Muscle layer of colon (tissue), 2 donors: Measurements from ENCODE around the gene PRKCD.

Experiments
- H3K27ac ChIP-seq: one replicate; pipeline ENCODE4 v1.7.0; 2013; ENCODE audit warnings: low read depth, mild to moderate bottlenecking, low read length, moderate library complexity
- H3K27me3 ChIP-seq, 2 donors: one replicate each; pipeline ENCODE4 v1.7.0; 2013; ENCODE audit warnings: low read length in 2 of 2, mild to moderate bottlenecking in 2 of 2; ENCODE audit not compliant: insufficient read depth in 2 of 2, control insufficient read depth in 1 of 2
- H3K36me3 ChIP-seq: one replicate; pipeline ENCODE4 v1.7.0; 2013; ENCODE audit warnings: mild to moderate bottlenecking, low read length; ENCODE audit not compliant: insufficient read depth
- H3K4me1 ChIP-seq: one replicate; pipeline ENCODE4 v1.7.0; 2013; ENCODE audit warnings: mild to moderate bottlenecking, low read length; ENCODE audit not compliant: insufficient read depth
- H3K4me3 ChIP-seq, 2 donors: one replicate each; pipeline ENCODE4 v1.7.0; 2013; ENCODE audit warnings: low read length in 2 of 2, low read depth in 1 of 2, mild to moderate bottlenecking in 1 of 2, moderate library complexity in 1 of 2
- H3K9ac ChIP-seq: one replicate; pipeline ENCODE4 v1.7.0; 2013; ENCODE audit warnings: low read length
- H3K9me3 ChIP-seq: one replicate; pipeline ENCODE4 v1.7.0; 2013; ENCODE audit warnings: mild to moderate bottlenecking, low read length
- donor health status: abdominal sarcoma.
- donor health status: Adenocarcinoma of cecum.

PRKCD gene

GRCh38 chr3:53219895-53220483, 59.0 kb downstream of the PRKCD start:
- Histone ChIP-seq H3K4me3 (no peak overlapping the region), H3K9ac (no peak overlapping the region)

GRCh38 chr3:53221345-53221744, 60.3 kb downstream of the PRKCD start:
- Histone ChIP-seq H3K4me1 (no peaks in the 10 kb centered on the region), H3K27ac (no peak overlapping the region), H3K9ac (no peak overlapping the region)

More at GRCh38 chr3:53219895-53220483, 59.0 kb downstream of the PRKCD start:
- Histone ChIP-seq H3K9me3 (no peaks in the 10 kb centered on the region), H3K4me1 (no peaks in the 10 kb centered on the region), H3K27ac (no peak overlapping the region), H3K27me3 (no peaks in the 10 kb centered on the region), H3K36me3 (peaks cover 14% of the 10 kb centered on the region)

GRCh38 chr3:53221827-53222182, 60.8 kb downstream of the PRKCD start:
- H3K27me3 ChIP-seq: no peaks in the 10 kb centered on the region
- H3K36me3 ChIP-seq: peaks cover 31% of the 10 kb centered on the region
- no peak overlapping the region for H3K27ac ChIP-seq
- no peak overlapping the region for H3K4me3 ChIP-seq
- no peaks in the 10 kb centered on the region for H3K4me1 ChIP-seq
- no peak overlapping the region for H3K9ac ChIP-seq
- H3K9me3 ChIP-seq: no peaks in the 10 kb centered on the region

More at GRCh38 chr3:53221345-53221744, 60.3 kb downstream of the PRKCD start:
- Histone ChIP-seq H3K27me3 (no peaks in the 10 kb centered on the region), H3K4me3 (no peak overlapping the region), H3K36me3 (peaks cover 26% of the 10 kb centered on the region), H3K9me3 (no peaks in the 10 kb centered on the region)

- H3K27ac ChIP-seq: no peak overlapping the region
- H3K9me3 ChIP-seq: no peaks in the 10 kb centered on the region
- peaks cover 36% of the 10 kb centered on the region for H3K36me3 ChIP-seq
- no peak overlapping the region for H3K9ac ChIP-seq
- H3K4me3 ChIP-seq: no peak overlapping the region
- H3K4me1 ChIP-seq: no peaks in the 10 kb centered on the region
- no peaks in the 10 kb centered on the region for H3K27me3 ChIP-seq
These were observed 61.3 kb downstream of the PRKCD start for GRCh38 chr3:53222183-53222901.

- H3K27me3 ChIP-seq: no peaks in the 10 kb centered on the region
- peaks cover 43% of the 10 kb centered on the region for H3K36me3 ChIP-seq
- no peaks in the 10 kb centered on the region for H3K9me3 ChIP-seq
- no peak overlapping the region for H3K4me3 ChIP-seq
- no peak overlapping the region for H3K27ac ChIP-seq
- H3K4me1 ChIP-seq: no peaks in the 10 kb centered on the region
- no peak overlapping the region for H3K9ac ChIP-seq
These were observed 62.0 kb downstream of the PRKCD start for GRCh38 chr3:53223025-53223424.

GRCh38 chr3:53223541-53223966, 62.5 kb downstream of the PRKCD start:
- Histone ChIP-seq H3K4me3 (no peak overlapping the region), H3K27ac (no peak overlapping the region), H3K4me1 (no peaks in the 10 kb centered on the region), H3K9me3 (no peaks in the 10 kb centered on the region), H3K9ac (no peak overlapping the region), H3K36me3 (peaks cover 48% of the 10 kb centered on the region), H3K27me3 (no peaks in the 10 kb centered on the region)

GRCh38 chr3:53224026-53224425, 63.0 kb downstream of the PRKCD start:
- Histone ChIP-seq H3K4me1 (no peaks in the 10 kb centered on the region), H3K27me3 (no peaks in the 10 kb centered on the region), H3K27ac (no peak overlapping the region), H3K9ac (no peak overlapping the region), H3K36me3 (peaks cover 53% of the 10 kb centered on the region), H3K9me3 (no peaks in the 10 kb centered on the region), H3K4me3 (no peak overlapping the region)

- H3K27me3 ChIP-seq: no peaks in the 10 kb centered on the region
- no peaks in the 10 kb centered on the region for H3K9me3 ChIP-seq
- no peak overlapping the region for H3K27ac ChIP-seq
- peaks cover 58% of the 10 kb centered on the region for H3K36me3 ChIP-seq
- no peaks in the 10 kb centered on the region for H3K4me1 ChIP-seq
- no peak overlapping the region for H3K9ac ChIP-seq
- H3K4me3 ChIP-seq: no peak overlapping the region
These were observed 63.5 kb downstream of the PRKCD start for GRCh38 chr3:53224536-53224935.

- H3K9ac ChIP-seq: no peak overlapping the region
- H3K4me3 ChIP-seq: no peak overlapping the region
- no peaks in the 10 kb centered on the region for H3K4me1 ChIP-seq
These were observed 64.2 kb downstream of the PRKCD start for GRCh38 chr3:53225181-53225580.

GRCh38 chr3:53225651-53226050, 64.6 kb downstream of the PRKCD start:
- Histone ChIP-seq H3K27me3 (no peaks in the 10 kb centered on the region), H3K36me3 (peaks cover 69% of the 10 kb centered on the region), H3K4me1 (no peaks in the 10 kb centered on the region), H3K9ac (no peak overlapping the region), H3K4me3 (no peak overlapping the region), H3K9me3 (no peaks in the 10 kb centered on the region), H3K27ac (no peak overlapping the region)

More at GRCh38 chr3:53225181-53225580, 64.2 kb downstream of the PRKCD start:
- no peaks in the 10 kb centered on the region for H3K27me3 ChIP-seq
- no peaks in the 10 kb centered on the region for H3K9me3 ChIP-seq
- H3K36me3 ChIP-seq: peaks cover 65% of the 10 kb centered on the region
- H3K27ac ChIP-seq: no peak overlapping the region

GRCh38 chr3:53226142-53226840, 65.3 kb downstream of the PRKCD start:
- Histone ChIP-seq H3K9me3 (no peaks in the 10 kb centered on the region), H3K9ac (no peak overlapping the region), H3K27me3 (no peaks in the 10 kb centered on the region), H3K4me1 (no peaks in the 10 kb centered on the region), H3K4me3 (no peak overlapping the region), H3K36me3 (peaks cover 76% of the 10 kb centered on the region), H3K27ac (no peak overlapping the region)
